Measurements from ENCODE around the gene VWA5B2.
A peak's percentile ranks its signal among the peaks of the same experiment; 100 is the strongest.

VWA5B2 gene

GRCh38 chr3:184282941-184283340, 53.6 kb downstream of the VWA5B2 start:
- no peak for DNase-seq

GRCh38 chr3:184283681-184284080, 54.3 kb downstream of the VWA5B2 start:
- DNase-seq, result no peak

- peak; percentile 93 for DNase-seq
Observed at GRCh38 chr3:184284696-184285095, 55.3 kb downstream of the VWA5B2 start.

- DNase-seq, result peak; percentile 74
Observed at GRCh38 chr3:184289426-184289938, 60.1 kb downstream of the VWA5B2 start.

GRCh38 chr3:184290331-184290730, 60.9 kb downstream of the VWA5B2 start:
- DNase-seq, result no peak

GRCh38 chr3:184291044-184291737, 61.8 kb downstream of the VWA5B2 start:
- no peak for DNase-seq

Data from DMS53 (cell line).